HepG2 (cell line): ENCODE data around the gene MAP3K20. TPM values are rescaled to one million over a fixed set of nuclear protein-coding genes. Genes with fewer than 3 reads are reported as not detected.

Experiments
- ATAC-seq: fragments of 200-7000 bp; cut with Tn5 transposase; 3 replicates; pipeline ENCODE4 v1.9.1; 2020; ENCODE audit warnings: mild to moderate bottlenecking, moderate library complexity
- BruUV-seq: library from RNA; stranded (reverse); fragments of 400-500 nt; replicated peaks from 2 replicates; lab custom pipeline; 2021; lab: Mats Ljungman, UMichigan
- CTCF ChIA-PET: fragments of 300-600 bp; formaldehyde crosslinking; extraction: SDS; loops from one replicate; lab custom pipeline; 2021; ENCODE audit warnings: low total read pairs, inconsistent platforms, low intra/inter-chr PET ratio; lab: Yijun Ruan, JAX
- POLR2A ChIA-PET: fragments of 350-600 bp; sonication (Branson Sonifier 250); formaldehyde crosslinking; loops from one replicate; lab custom pipeline; 2020; ENCODE audit warnings: antibody characterized with exemption, inconsistent platforms; lab: Yijun Ruan, JAX
- DNase-seq: peaks from one replicate; pipeline ENCODE4 v3.0.0-alpha.2; 2015; ENCODE audit warnings: low spot score
- FAIRE-seq: peaks from 3 replicates; lab custom pipeline; 2011; peaks lifted over from hg19 to GRCh38; lab: Jason Lieb, UNC
- H2AFZ ChIP-seq: one replicate; pipeline ENCODE4 v1.6.1; 2011; ENCODE audit warnings: low read length, inconsistent platforms
- H3K27ac ChIP-seq: fragments of 300-600 bp; 3 replicates; pipeline ENCODE4 v1.8.0; 2011; ENCODE audit warnings: mixed run types, mild to moderate bottlenecking, mixed read lengths, low read length, inconsistent platforms; ENCODE audit not compliant: insufficient read depth; ENCODE audit errors: extremely low read length
- H3K27me3 ChIP-seq, 2 experiments: fragments of 200-600 bp in 1 of 2; 2 replicates in 1 of 2; 3 replicates in 1 of 2; pipeline versions ENCODE4 v1.6.0 to v1.8.0; 2011; ENCODE audit warnings: low read length in 2 of 2, mild to moderate bottlenecking in 2 of 2, moderate library complexity in 2 of 2, inconsistent platforms in 1 of 2; ENCODE audit not compliant: insufficient read depth in 2 of 2, control insufficient read depth in 1 of 2
- H3K36me3 ChIP-seq, 2 experiments: fragments of 200-600 bp in 1 of 2; replicated peaks in 1 of 2; 2 replicates in 1 of 2; 3 replicates in 1 of 2; pipeline versions ENCODE4 v1.5.1 to v1.8.0; 2011; ENCODE audit warnings: low read length in 2 of 2, inconsistent platforms in 1 of 2; ENCODE audit not compliant: insufficient read depth in 2 of 2, control insufficient read depth in 1 of 2
- H3K4me1 ChIP-seq: 2 replicates; pipeline ENCODE4 v1.5.1; 2012; ENCODE audit warnings: low read length, inconsistent platforms; ENCODE audit not compliant: insufficient read depth
- H3K4me2 ChIP-seq: 2 replicates; pipeline ENCODE4 v1.6.0; 2011; ENCODE audit warnings: low read depth, low read length, inconsistent platforms
- H3K4me3 ChIP-seq, 3 experiments: fragments of 200-600 bp in 1 of 3; sonication (generic), shearing (Covaris generic) in 1 of 3; replicated peaks in 1 of 3; 2 replicates each; pipeline ENCODE4 v1.5.1; 2011 to 2016; ENCODE audit warnings: low read length in 3 of 3, inconsistent platforms in 2 of 3, low read depth in 2 of 3, mild to moderate bottlenecking in 2 of 3, control low read depth in 1 of 3, mixed read lengths in 1 of 3; ENCODE audit not compliant: insufficient read depth in 1 of 3
- H3K79me2 ChIP-seq: one replicate; pipeline ENCODE4 v1.6.1; 2011; ENCODE audit warnings: low read length, inconsistent platforms; ENCODE audit not compliant: insufficient read depth
- H3K9ac ChIP-seq: 2 replicates; pipeline ENCODE4 v1.6.0; 2011; ENCODE audit warnings: mild to moderate bottlenecking, low read depth, low read length, inconsistent platforms; ENCODE audit not compliant: insufficient read depth
- H3K9me3 ChIP-seq: 2 replicates; pipeline ENCODE4 v1.5.1; 2012; ENCODE audit warnings: mild to moderate bottlenecking, low read length
- H4K20me1 ChIP-seq: 2 replicates; pipeline ENCODE4 v1.6.0; 2011; ENCODE audit warnings: inconsistent platforms, mild to moderate bottlenecking, low read length, moderate library complexity; ENCODE audit not compliant: insufficient read depth
- ETV6 ChIP-seq: sonication (generic); formaldehyde crosslinking; conservative IDR thresholded peaks from 2 replicates; pipeline ENCODE4 v1.4.0; 2020; ENCODE audit warnings: missing genetic modification reagents
- MEIS1 ChIP-seq: sonication (generic); formaldehyde crosslinking; IDR thresholded peaks from 2 replicates; pipeline ENCODE4 v1.9.0; 2021; ENCODE audit warnings: mild to moderate bottlenecking, missing genetic modification reagents, moderate library complexity, borderline replicate concordance
- PCBP2 ChIP-seq: fragments of 200-400 bp; formaldehyde crosslinking; optimal IDR thresholded peaks from 2 replicates; pipeline ENCODE3; 2018; ENCODE audit warnings: low read length, low read depth; ENCODE audit not compliant: poor library complexity, severe bottlenecking
- RFX3 ChIP-seq: IDR thresholded peaks from 2 replicates; pipeline ENCODE4 v1.6.1; 2016; ENCODE audit warnings: missing biosample characterization, missing genetic modification reagents
- ZNF33B ChIP-seq: sonication (generic); formaldehyde crosslinking; IDR thresholded peaks from 2 replicates; pipeline ENCODE4 v1.5.1; 2020; ENCODE audit warnings: mild to moderate bottlenecking, missing genetic modification reagents
- ZNF678 ChIP-seq: sonication (generic); formaldehyde crosslinking; IDR thresholded peaks from 2 replicates; pipeline ENCODE4 v1.4.0; 2020; ENCODE audit warnings: mild to moderate bottlenecking, missing genetic modification reagents
- ZNF768 ChIP-seq: sonication (generic); formaldehyde crosslinking; IDR thresholded peaks from 2 replicates; pipeline ENCODE4 v1.4.0; 2020; ENCODE audit warnings: missing genetic modification reagents
- WGBS: methylation state at CpG from one replicate; pipeline ENCODE4 v1.1.6; 2017; ENCODE audit warnings: low lambda C conversion rate; 5-methylcytosine and 5-hydroxymethylcytosine counted together
- in situ Hi-C: cut with HindIII; loops from 2 replicates; pipeline ENCODE4 v1.10.0; 2017; ENCODE audit warnings: low pct_unique_long_range_greater_than_20kb; ENCODE audit not compliant: extremely low pct_ligation_motif_present
- intact Hi-C: fragments of 100-400 bp; cut with micrococcal nuclease; formaldehyde crosslinking; loops from one replicate; pipeline ENCODE4 v1.10.0; 2022; ENCODE audit not compliant: unreplicated experiment
- polyA plus RNA-seq, 8 experiments: library from polyadenylated mRNA; depleted of rRNA in 3 of 8; stranded (reverse) in 7 of 8; unstranded in 1 of 8; fragments of >200 nt; fragmentation: Illumina TruSeq in 4 of 8; extraction: Trizol in 4 of 8; gene quantifications; 2 replicates each; pipeline versions ENCODE4 v1.2.1 to v1.2.3, GENCODE V29; 2011 to 2016; ENCODE audit warnings: low read depth in 4 of 8, missing spikeins in 1 of 8, mixed read lengths in 1 of 8; ENCODE audit not compliant: insufficient read depth in 1 of 8
- total RNA-seq, 5 experiments: library from RNA; depleted of rRNA; stranded (reverse); fragments of >200 nt; fragmentation: Illumina TruSeq; extraction: Trizol; gene quantifications; 2 replicates each; pipeline ENCODE4 v1.2.3, GENCODE V29; 2016; ENCODE audit warnings: low read depth in 1 of 5
- TF ChIP-seq, protein P1 (sequence below): sonication (generic); formaldehyde crosslinking; IDR thresholded peaks from 2 replicates; pipeline ENCODE4 v1.5.1; 2020; ENCODE audit warnings: mild to moderate bottlenecking, missing genetic modification reagents, moderate library complexity
- TF ChIP-seq, protein P2 (sequence below): sonication (generic); formaldehyde crosslinking; IDR thresholded peaks from 2 replicates; pipeline ENCODE4 v1.9.0; 2021; ENCODE audit warnings: missing genetic modification reagents, mild to moderate bottlenecking, borderline replicate concordance
- TF ChIP-seq, protein P3 (sequence below): sonication (generic); formaldehyde crosslinking; IDR thresholded peaks from 2 replicates; pipeline ENCODE4 v1.5.0; 2020; ENCODE audit warnings: mild to moderate bottlenecking, missing genetic modification reagents
- TF ChIP-seq, protein P4 (sequence below): sonication (generic); formaldehyde crosslinking; IDR thresholded peaks from 2 replicates; pipeline ENCODE4 v1.4.0; 2020; ENCODE audit warnings: missing genetic modification reagents

The MAP3K20 gene
- total and polyA plus RNA-seq, 2 of the 13 experiments (the other 11 are each of a cell fraction or from before 2014, with no cell fraction given), result 5.2 to 13.5 TPM

DNA sequence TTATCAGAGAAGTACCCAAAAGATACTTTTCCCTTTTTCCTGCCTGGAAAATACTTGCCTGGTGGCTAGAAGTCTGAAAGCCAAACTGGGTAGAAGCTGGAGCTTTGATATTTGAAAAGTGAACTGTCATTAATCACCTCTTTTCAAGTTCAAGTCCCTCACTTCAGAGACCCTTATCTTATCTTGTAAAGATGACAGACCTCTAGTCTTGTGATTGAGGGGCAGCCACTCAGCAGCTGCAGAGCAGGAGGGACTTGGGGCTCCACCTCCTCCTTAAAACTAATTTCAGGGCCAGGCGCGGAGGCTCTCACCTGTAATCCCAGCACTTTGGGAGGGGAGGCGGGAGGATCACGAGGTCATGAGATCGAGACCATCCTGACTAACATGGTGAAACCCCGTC is 214.9 kb downstream of the MAP3K20 start:
- Histone ChIP-seq H3K9ac (no peak overlapping the region), H3K9me3 (no peaks in the 10 kb centered on the region), H3K4me1 (no peaks in the 10 kb centered on the region), H3K36me3 (no peaks in the 10 kb centered on the region), H4K20me1 (no peaks in the 10 kb centered on the region), H3K4me3 (no peak overlapping the region), H2AFZ (no peak overlapping the region), H3K27ac (no peak overlapping the region), H3K79me2 (no peaks in the 10 kb centered on the region), H3K27me3 (peaks cover 0 to 1% of the 10 kb centered on the region in 2 experiments; a peak in 1 of 5 replicates), H3K4me2 (no peak overlapping the region)
- TF ChIP-seq, protein P1, sequence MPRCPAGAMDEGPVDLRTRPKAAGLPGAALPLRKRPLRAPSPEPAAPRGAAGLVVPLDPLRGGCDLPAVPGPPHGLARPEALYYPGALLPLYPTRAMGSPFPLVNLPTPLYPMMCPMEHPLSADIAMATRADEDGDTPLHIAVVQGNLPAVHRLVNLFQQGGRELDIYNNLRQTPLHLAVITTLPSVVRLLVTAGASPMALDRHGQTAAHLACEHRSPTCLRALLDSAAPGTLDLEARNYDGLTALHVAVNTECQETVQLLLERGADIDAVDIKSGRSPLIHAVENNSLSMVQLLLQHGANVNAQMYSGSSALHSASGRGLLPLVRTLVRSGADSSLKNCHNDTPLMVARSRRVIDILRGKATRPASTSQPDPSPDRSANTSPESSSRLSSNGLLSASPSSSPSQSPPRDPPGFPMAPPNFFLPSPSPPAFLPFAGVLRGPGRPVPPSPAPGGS, result no peak
- no peak for TF ChIP-seq RFX3 (CRISPR knock-in tag)
- TF ChIP-seq, protein P2, sequence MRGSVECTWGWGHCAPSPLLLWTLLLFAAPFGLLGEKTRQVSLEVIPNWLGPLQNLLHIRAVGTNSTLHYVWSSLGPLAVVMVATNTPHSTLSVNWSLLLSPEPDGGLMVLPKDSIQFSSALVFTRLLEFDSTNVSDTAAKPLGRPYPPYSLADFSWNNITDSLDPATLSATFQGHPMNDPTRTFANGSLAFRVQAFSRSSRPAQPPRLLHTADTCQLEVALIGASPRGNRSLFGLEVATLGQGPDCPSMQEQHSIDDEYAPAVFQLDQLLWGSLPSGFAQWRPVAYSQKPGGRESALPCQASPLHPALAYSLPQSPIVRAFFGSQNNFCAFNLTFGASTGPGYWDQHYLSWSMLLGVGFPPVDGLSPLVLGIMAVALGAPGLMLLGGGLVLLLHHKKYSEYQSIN, result no peak
- TF ChIP-seq MEIS1, result no peak
- TF ChIP-seq ETV6 (CRISPR knock-in tag), result no peak
- TF ChIP-seq ZNF768, result no peak
- TF ChIP-seq ZNF33B (CRISPR knock-in tag), result no peak
- TF ChIP-seq, protein P3, sequence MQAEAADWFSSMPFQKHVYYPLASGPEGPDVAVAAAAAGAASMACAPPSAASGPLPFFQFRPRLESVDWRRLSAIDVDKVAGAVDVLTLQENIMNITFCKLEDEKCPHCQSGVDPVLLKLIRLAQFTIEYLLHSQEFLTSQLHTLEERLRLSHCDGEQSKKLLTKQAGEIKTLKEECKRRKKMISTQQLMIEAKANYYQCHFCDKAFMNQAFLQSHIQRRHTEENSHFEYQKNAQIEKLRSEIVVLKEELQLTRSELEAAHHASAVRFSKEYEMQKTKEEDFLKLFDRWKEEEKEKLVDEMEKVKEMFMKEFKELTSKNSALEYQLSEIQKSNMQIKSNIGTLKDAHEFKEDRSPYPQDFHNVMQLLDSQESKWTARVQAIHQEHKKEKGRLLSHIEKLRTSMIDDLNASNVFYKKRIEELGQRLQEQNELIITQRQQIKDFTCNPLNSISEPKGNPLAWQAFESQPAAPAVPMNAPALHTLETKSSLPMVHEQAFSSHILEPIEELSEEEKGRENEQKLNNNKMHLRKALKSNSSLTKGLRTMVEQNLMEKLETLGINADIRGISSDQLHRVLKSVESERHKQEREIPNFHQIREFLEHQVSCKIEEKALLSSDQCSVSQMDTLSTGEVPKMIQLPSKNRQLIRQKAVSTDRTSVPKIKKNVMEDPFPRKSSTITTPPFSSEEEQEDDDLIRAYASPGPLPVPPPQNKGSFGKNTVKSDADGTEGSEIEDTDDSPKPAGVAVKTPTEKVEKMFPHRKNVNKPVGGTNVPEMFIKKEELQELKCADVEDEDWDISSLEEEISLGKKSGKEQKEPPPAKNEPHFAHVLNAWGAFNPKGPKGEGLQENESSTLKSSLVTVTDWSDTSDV (CRISPR knock-in tag), result no peak
- TF ChIP-seq ZNF678 (CRISPR knock-in tag), result no peak
- TF ChIP-seq, protein P4, sequence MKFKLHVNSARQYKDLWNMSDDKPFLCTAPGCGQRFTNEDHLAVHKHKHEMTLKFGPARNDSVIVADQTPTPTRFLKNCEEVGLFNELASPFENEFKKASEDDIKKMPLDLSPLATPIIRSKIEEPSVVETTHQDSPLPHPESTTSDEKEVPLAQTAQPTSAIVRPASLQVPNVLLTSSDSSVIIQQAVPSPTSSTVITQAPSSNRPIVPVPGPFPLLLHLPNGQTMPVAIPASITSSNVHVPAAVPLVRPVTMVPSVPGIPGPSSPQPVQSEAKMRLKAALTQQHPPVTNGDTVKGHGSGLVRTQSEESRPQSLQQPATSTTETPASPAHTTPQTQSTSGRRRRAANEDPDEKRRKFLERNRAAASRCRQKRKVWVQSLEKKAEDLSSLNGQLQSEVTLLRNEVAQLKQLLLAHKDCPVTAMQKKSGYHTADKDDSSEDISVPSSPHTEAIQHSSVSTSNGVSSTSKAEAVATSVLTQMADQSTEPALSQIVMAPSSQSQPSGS, result no peak
- no peak for TF ChIP-seq PCBP2
- FAIRE-seq, result no peak
- no peak for DNase-seq
- no peak for ATAC-seq
- no TSS peak for BruUV-seq
- CTCF ChIA-PET, result no interaction called here
- in situ Hi-C loops, result no loop called here
- 70% methylated on average over 6 of the region's 6 CpGs for WGBS
- POLR2A ChIA-PET, result no interaction called here
- intact Hi-C loops, result no loop called here
